Neuronal stem cell (in vitro differentiated cells): Measurements from ENCODE around the gene MATN1.

Source experiments
- DNase-seq: peaks from one replicate; pipeline ENCODE4 v3.0.0-alpha.2; 2013; ENCODE audit warnings: low spot score
- H2AFZ ChIP-seq: one replicate; pipeline ENCODE4 v1.6.1; 2013; ENCODE audit warnings: mild to moderate bottlenecking, low read length, inconsistent platforms
- H2AK5ac ChIP-seq: 2 replicates; pipeline ENCODE4 v1.6.1; 2013; ENCODE audit warnings: low read depth, mild to moderate bottlenecking, inconsistent platforms, low read length, moderate library complexity, mixed read lengths
- H2BK120ac ChIP-seq: 2 replicates; pipeline ENCODE4 v1.6.1; 2013; ENCODE audit warnings: low read depth, mild to moderate bottlenecking, inconsistent platforms, low read length, moderate library complexity, mixed read lengths
- H2BK12ac ChIP-seq: one replicate; pipeline ENCODE4 v1.6.1; 2013; ENCODE audit warnings: low read length, inconsistent platforms
- H2BK15ac ChIP-seq: 2 replicates; pipeline ENCODE4 v1.6.1; 2013; ENCODE audit warnings: mild to moderate bottlenecking, low read length, inconsistent platforms, mixed read lengths
- H2BK5ac ChIP-seq: one replicate; pipeline ENCODE4 v1.6.1; 2013; ENCODE audit warnings: inconsistent platforms, mild to moderate bottlenecking, low read length, moderate library complexity
- H3K14ac ChIP-seq: one replicate; pipeline ENCODE4 v1.6.1; 2013; ENCODE audit warnings: low read length, inconsistent platforms
- H3K18ac ChIP-seq: 2 replicates; pipeline ENCODE4 v1.6.1; 2013; ENCODE audit warnings: low read length, inconsistent platforms
- H3K23ac ChIP-seq: 2 replicates; pipeline ENCODE4 v1.6.1; 2013; ENCODE audit warnings: low read depth, mild to moderate bottlenecking, mixed read lengths, low read length, inconsistent platforms; ENCODE audit not compliant: poor library complexity
- H3K27ac ChIP-seq: replicated peaks from 3 replicates; pipeline ENCODE4 v1.5.1; 2013; ENCODE audit warnings: low read length, inconsistent platforms
- H3K27me3 ChIP-seq, 3 experiments: 2 replicates each; pipeline ENCODE4 v1.6.1; 2013; ENCODE audit warnings: low read length in 3 of 3, mild to moderate bottlenecking in 2 of 3, inconsistent platforms in 1 of 3, low read depth in 1 of 3, mixed read lengths in 1 of 3, moderate library complexity in 1 of 3; ENCODE audit not compliant: control insufficient read depth in 3 of 3, insufficient read depth in 3 of 3
- H3K36me3 ChIP-seq, 2 donors: replicated peaks in 1 of 2; 2 replicates each; pipeline ENCODE4 v1.6.1; 2013; ENCODE audit warnings: low read length in 2 of 2; ENCODE audit not compliant: control insufficient read depth in 2 of 2, insufficient read depth in 2 of 2
- H3K4ac ChIP-seq: 2 replicates; pipeline ENCODE4 v1.6.1; 2013; ENCODE audit warnings: inconsistent platforms, mild to moderate bottlenecking, low read length, moderate library complexity
- H3K4me1 ChIP-seq, 2 donors: 1 replicate in 1 of 2; 2 replicates in 1 of 2; pipeline ENCODE4 v1.6.1; 2013; ENCODE audit warnings: low read length in 2 of 2, low read depth in 1 of 2; ENCODE audit not compliant: control insufficient read depth in 2 of 2, insufficient read depth in 1 of 2
- H3K4me2 ChIP-seq: one replicate; pipeline ENCODE4 v1.6.1; 2013; ENCODE audit warnings: mild to moderate bottlenecking, low read length, inconsistent platforms; ENCODE audit not compliant: insufficient read depth, poor library complexity, severe bottlenecking
- H3K4me3 ChIP-seq, 2 donors: 2 replicates each; pipeline ENCODE4 v1.5.1; 2013; ENCODE audit warnings: low read length in 2 of 2, mild to moderate bottlenecking in 2 of 2, inconsistent platforms in 1 of 2, moderate library complexity in 1 of 2
- H3K79me1 ChIP-seq: one replicate; pipeline ENCODE4 v1.6.1; 2013; ENCODE audit warnings: low read depth, mild to moderate bottlenecking, inconsistent platforms, low read length, moderate library complexity
- H3K9ac ChIP-seq: one replicate; pipeline ENCODE4 v1.6.1; 2013; ENCODE audit warnings: mild to moderate bottlenecking, low read depth, low read length, inconsistent platforms; ENCODE audit not compliant: poor library complexity
- H3K9me3 ChIP-seq, 2 donors: replicated peaks in 1 of 2; 2 replicates each; pipeline versions ENCODE3 to v1.6.1; 2013; ENCODE audit warnings: low read length in 2 of 2, mild to moderate bottlenecking in 2 of 2, inconsistent platforms in 1 of 2, low read depth in 1 of 2, mixed read lengths in 1 of 2, moderate library complexity in 1 of 2; ENCODE audit not compliant: control insufficient read depth in 2 of 2, insufficient read depth in 1 of 2
- H4K8ac ChIP-seq: one replicate; pipeline ENCODE4 v1.6.1; 2013; ENCODE audit warnings: low read depth, mild to moderate bottlenecking, inconsistent platforms, low read length, moderate library complexity
- H4K91ac ChIP-seq: one replicate; pipeline ENCODE4 v1.6.1; 2013; ENCODE audit warnings: low read length, low read depth, mild to moderate bottlenecking, inconsistent platforms; ENCODE audit not compliant: poor library complexity
- WGBS, 2 donors: extraction: QIAGEN DNeasy Blood & Tissue Kit; methylation state at CpG; one replicate each; pipeline ENCODE4 v1.1.7; 2013; ENCODE audit warnings: missing lambda C conversion rate in 2 of 2, mixed read lengths in 1 of 2; ENCODE audit not compliant: insufficient read length in 2 of 2, insufficient replicate concordance in 1 of 2; ENCODE audit errors: extremely low coverage in 2 of 2; 5-methylcytosine and 5-hydroxymethylcytosine counted together

The MATN1 gene

GRCh38 chr1:30745156-30745833 lies 21.9 kb upstream of the MATN1 start:
- H3K27ac ChIP-seq: no peak overlapping the region

DNA sequence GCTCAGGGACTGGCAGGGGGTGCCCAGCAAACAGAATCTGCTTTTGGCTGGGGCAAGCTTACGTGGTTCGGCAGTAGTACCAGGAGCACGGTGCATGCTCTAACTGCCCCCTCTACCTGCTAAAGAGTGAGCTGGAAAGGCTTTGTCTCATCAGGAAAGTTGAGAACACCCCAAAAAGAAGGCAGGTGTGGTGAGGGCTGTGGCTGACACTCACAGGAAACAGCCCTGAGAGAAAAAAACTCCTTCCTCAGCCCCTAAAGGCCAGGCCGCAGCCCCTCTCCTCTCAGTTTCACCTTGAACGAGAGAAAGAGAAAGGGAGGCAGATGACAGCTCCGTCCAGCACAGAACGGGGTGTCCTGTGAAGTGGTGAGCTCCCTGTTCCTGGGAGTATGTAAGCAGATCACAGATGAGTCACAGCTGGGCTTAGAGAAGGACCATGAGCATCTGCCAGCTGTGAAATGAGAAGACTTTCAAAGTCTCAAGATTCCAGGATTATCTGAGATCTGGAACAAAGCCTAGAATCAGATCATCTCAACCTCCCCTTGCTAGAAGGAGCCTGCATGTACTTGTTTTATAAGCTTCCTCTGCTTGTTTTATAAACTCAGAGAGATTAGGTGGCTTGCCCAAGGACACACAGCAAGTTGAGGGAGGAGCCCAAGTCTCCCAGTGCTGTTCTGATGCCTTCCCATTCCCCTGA lies 20.8 kb upstream of the MATN1 start:
- no CpG with 5 or more reads among the region's 7 CpGs for WGBS, 2 donors
- no peak overlapping the region for H3K4me3 ChIP-seq

More at GRCh38 chr1:30745156-30745833, 21.9 kb upstream of the MATN1 start:
- no peak for DNase-seq
- H3K18ac ChIP-seq: no peak overlapping the region
- no peak overlapping the region for H2BK120ac ChIP-seq
- peaks cover 2% of the 10 kb centered on the region for H3K79me1 ChIP-seq
- no CpG with 5 or more reads among the region's 14 CpGs for WGBS, 2 donors
- H4K8ac ChIP-seq: no peak overlapping the region
- H2BK12ac ChIP-seq: no peak overlapping the region
- H3K14ac ChIP-seq: no peak overlapping the region
- H3K23ac ChIP-seq: peak overlapping the region; percentile 19
- H2BK15ac ChIP-seq: peak overlapping the region; percentile 15
- no peaks in the 10 kb centered on the region for H3K27me3 ChIP-seq
- no peaks in the 10 kb centered on the region for H3K36me3 ChIP-seq
- no peak overlapping the region for H2BK5ac ChIP-seq
- no peak overlapping the region for H3K4me2 ChIP-seq
- H2AFZ ChIP-seq: no peak overlapping the region
- peak overlapping the region; percentile 88 for H2AK5ac ChIP-seq
- peaks cover 9 to 11% of the 10 kb centered on the region in 2 donors for H3K4me1 ChIP-seq
- H4K91ac ChIP-seq: no peak overlapping the region
- no peak overlapping the region for H3K4ac ChIP-seq
- H3K9me3 ChIP-seq: no peaks in the 10 kb centered on the region
- H3K9ac ChIP-seq: peak overlapping the region; percentile 26
- H3K4me3 ChIP-seq: no peak overlapping the region

GRCh38 chr1:30743584-30744059 lies 20.2 kb upstream of the MATN1 start:
- Histone ChIP-seq H3K79me1 (no peaks in the 10 kb centered on the region), H4K8ac (no peak overlapping the region), H3K23ac (peak overlapping the region; percentile 20), H2BK5ac (no peak overlapping the region), H4K91ac (no peak overlapping the region), H3K14ac (no peak overlapping the region), H2BK12ac (no peak overlapping the region), H3K27ac (no peak overlapping the region), H2BK120ac (no peak overlapping the region), H3K36me3 (no peaks in the 10 kb centered on the region), H3K9me3 (no peaks in the 10 kb centered on the region), H3K18ac (no peak overlapping the region), H3K4me2 (no peak overlapping the region), H3K4ac (no peak overlapping the region), H2BK15ac (no peak overlapping the region), H3K4me1 (peaks cover 10 to 11% of the 10 kb centered on the region in 2 donors), H3K9ac (no peak overlapping the region), H3K4me3 (no peak overlapping the region), H2AFZ (no peak overlapping the region), H2AK5ac (no peak overlapping the region), H3K27me3 (no peaks in the 10 kb centered on the region)
- no CpG with 5 or more reads among the region's 4 CpGs for WGBS, 2 donors
- no peak for DNase-seq

More for the DNA sequence above, 20.8 kb upstream of the MATN1 start:
- no peak overlapping the region for H2AFZ ChIP-seq
- no peak overlapping the region for H2BK12ac ChIP-seq
- H3K36me3 ChIP-seq: no peaks in the 10 kb centered on the region
- H3K9ac ChIP-seq: no peak overlapping the region
- no peak overlapping the region for H2BK120ac ChIP-seq
- no peaks in the 10 kb centered on the region for H3K27me3 ChIP-seq
- H3K4ac ChIP-seq: no peak overlapping the region
- peaks cover 11% of the 10 kb centered on the region in 2 donors for H3K4me1 ChIP-seq
- H3K23ac ChIP-seq: peak overlapping the region; percentile 20
- H3K79me1 ChIP-seq: no peaks in the 10 kb centered on the region
- no peak overlapping the region for H2BK5ac ChIP-seq
- H3K14ac ChIP-seq: peak overlapping the region; percentile 51
- no peak overlapping the region for H2AK5ac ChIP-seq
- no peak for DNase-seq
- no peak overlapping the region for H3K18ac ChIP-seq
- H3K4me2 ChIP-seq: no peak overlapping the region
- no peak overlapping the region for H2BK15ac ChIP-seq
- H4K8ac ChIP-seq: no peak overlapping the region
- no peak overlapping the region for H3K27ac ChIP-seq
- H3K9me3 ChIP-seq: no peaks in the 10 kb centered on the region
- H4K91ac ChIP-seq: no peak overlapping the region

DNA sequence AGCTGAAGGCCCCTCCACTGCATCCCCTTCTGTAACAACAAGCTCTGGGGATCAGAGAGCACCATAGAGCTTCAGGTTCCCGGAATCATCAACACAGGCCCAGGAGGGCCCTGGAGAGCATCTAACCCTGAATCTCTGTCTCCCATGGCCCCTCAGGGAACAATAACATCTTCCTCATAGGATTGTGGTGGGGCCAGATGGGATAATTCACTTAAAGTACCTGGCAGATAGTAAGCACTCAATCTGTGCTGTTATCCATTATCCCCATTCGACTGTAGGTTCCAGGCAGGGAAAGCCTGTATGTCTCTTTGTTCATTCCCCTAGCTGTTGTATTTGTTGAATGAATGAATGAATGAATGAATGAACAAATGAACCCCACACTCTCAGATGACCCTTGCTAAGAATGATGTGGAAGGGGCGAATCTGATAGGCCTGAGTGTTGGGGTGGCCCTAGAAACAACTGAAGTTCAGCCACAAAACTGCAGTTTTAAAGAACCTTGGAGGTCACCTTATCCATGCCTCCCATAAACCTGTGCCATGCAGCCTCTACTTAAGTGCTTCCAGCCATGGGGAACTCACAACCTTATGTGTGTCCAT lies 19.7 kb upstream of the MATN1 start:
- Histone ChIP-seq H3K9me3 (no peaks in the 10 kb centered on the region), H3K14ac (no peak overlapping the region), H3K23ac (no peak overlapping the region), H3K27me3 (no peaks in the 10 kb centered on the region), H2AK5ac (no peak overlapping the region), H2BK15ac (no peak overlapping the region), H3K4me1 (peaks cover 5 to 9% of the 10 kb centered on the region in 2 donors), H3K36me3 (no peaks in the 10 kb centered on the region), H3K4me3 (no peak overlapping the region), H2AFZ (no peak overlapping the region), H3K18ac (no peak overlapping the region), H3K27ac (no peak overlapping the region), H3K79me1 (no peaks in the 10 kb centered on the region), H2BK12ac (no peak overlapping the region), H4K8ac (no peak overlapping the region), H3K9ac (no peak overlapping the region), H3K4me2 (no peak overlapping the region), H3K4ac (no peak overlapping the region), H2BK120ac (no peak overlapping the region), H4K91ac (no peak overlapping the region), H2BK5ac (no peak overlapping the region)
- WGBS, 2 donors: no CpG with 5 or more reads among the region's 3 CpGs
- DNase-seq: no peak
